22Rv1 (cell line): Measurements from ENCODE around the gene IPO5.

Experiments used
- H3K27ac ChIP-seq: fragments of 450-650 bp; 2 replicates; pipeline ENCODE4 v1.5.1; 2017
- ZFX ChIP-seq: fragments of 450-650 bp; IDR thresholded peaks from 2 replicates; pipeline ENCODE4 v1.6.1; 2017; ENCODE audit warnings: antibody characterized with exemption, borderline replicate concordance
- TF ChIP-seq, protein P1 (sequence below): fragments of 450-650 bp; IDR thresholded peaks from 2 replicates; pipeline ENCODE4 v1.5.1; 2017; ENCODE audit warnings: mild to moderate bottlenecking

The IPO5 gene

GRCh38 chr13:97921176-97921816 lies 32.2 kb upstream of the IPO5 start:
- no peak overlapping the region for H3K27ac ChIP-seq
- TF ChIP-seq ZFX, result no peak
- TF ChIP-seq, protein P1, sequence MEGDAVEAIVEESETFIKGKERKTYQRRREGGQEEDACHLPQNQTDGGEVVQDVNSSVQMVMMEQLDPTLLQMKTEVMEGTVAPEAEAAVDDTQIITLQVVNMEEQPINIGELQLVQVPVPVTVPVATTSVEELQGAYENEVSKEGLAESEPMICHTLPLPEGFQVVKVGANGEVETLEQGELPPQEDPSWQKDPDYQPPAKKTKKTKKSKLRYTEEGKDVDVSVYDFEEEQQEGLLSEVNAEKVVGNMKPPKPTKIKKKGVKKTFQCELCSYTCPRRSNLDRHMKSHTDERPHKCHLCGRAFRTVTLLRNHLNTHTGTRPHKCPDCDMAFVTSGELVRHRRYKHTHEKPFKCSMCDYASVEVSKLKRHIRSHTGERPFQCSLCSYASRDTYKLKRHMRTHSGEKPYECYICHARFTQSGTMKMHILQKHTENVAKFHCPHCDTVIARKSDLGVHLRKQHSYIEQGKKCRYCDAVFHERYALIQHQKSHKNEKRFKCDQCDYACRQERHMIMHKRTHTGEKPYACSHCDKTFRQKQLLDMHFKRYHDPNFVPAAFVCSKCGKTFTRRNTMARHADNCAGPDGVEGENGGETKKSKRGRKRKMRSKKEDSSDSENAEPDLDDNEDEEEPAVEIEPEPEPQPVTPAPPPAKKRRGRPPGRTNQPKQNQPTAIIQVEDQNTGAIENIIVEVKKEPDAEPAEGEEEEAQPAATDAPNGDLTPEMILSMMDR, result no peak

DNA sequence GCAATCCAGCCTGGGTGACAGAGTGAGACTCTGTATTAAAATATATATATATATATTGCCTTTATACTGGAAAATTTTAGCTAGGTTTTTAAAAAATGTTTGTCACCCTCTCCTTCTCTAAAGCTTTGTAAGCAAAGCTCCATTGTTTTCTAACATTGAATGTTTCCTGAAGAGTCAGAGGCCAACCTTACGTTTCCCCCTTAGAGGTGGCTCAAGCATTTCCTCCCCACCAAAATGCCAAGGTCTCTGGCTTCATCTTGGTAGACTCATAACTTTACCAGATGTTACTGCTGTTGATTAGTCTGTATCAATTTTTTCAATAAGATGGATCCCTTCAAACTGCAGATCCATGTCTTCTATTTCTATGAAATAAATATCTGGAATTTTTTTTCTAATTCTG lies 25.2 kb upstream of the IPO5 start:
- no peak overlapping the region for H3K27ac ChIP-seq
- TF ChIP-seq, protein P1, result no peak
- TF ChIP-seq ZFX, result no peak

- no peak overlapping the region for H3K27ac ChIP-seq
Measured at GRCh38 chr13:97932036-97932435, 21.4 kb upstream of the IPO5 start.

GRCh38 chr13:97932647-97933046 lies 20.8 kb upstream of the IPO5 start:
- H3K27ac ChIP-seq, result no peak overlapping the region
- no peak for TF ChIP-seq ZFX
- TF ChIP-seq, protein P1, result no peak

More at GRCh38 chr13:97932036-97932435, 21.4 kb upstream of the IPO5 start:
- TF ChIP-seq, protein P1, result no peak
- no peak for TF ChIP-seq ZFX

DNA sequence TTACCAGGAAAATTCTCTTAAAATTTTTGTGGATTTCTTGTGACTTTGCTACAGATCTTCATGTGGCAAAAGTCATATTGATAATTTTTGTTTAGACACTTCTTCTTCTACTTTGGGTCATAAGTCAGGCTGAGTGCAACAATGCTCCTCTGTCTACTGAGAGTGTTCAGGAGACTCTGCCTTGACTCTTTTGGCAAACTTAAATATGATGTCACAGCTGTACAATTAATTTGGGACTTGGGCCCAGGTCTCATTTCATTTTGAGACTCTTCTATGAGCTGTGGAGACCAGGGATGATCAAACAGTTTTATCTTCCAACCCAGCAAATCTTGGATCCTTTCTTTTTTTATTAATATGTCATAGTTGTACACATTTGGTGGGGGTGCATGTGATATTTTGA lies 19.7 kb upstream of the IPO5 start:
- no peak for TF ChIP-seq ZFX
- TF ChIP-seq, protein P1, result no peak
- H3K27ac ChIP-seq, result no peak overlapping the region

DNA sequence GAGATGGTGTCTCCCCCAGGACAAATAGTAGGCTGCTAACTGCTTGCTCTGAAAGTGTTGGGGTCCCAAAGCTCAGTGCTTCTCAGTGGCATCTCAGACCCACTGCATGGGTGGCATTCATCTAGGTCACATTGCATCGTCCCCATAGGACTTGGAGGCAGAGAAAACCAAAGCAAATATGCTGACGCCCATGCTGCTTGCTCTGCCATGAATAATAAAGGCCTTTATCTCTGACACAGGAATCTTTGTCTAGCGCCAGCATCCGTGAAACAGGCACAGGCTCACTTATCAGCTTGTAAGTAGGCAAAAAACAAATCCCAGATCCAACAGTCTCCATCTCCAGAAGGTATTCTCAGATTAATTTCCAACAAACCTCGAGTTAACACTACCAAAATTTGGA lies 18.9 kb upstream of the IPO5 start:
- TF ChIP-seq, protein P1, result no peak
- no peak for TF ChIP-seq ZFX
- no peak overlapping the region for H3K27ac ChIP-seq

GRCh38 chr13:97935071-97935470 lies 18.4 kb upstream of the IPO5 start:
- no peak for TF ChIP-seq ZFX
- TF ChIP-seq, protein P1, result no peak

More at GRCh38 chr13:97935071-97935470, 18.4 kb upstream of the IPO5 start:
- no peak overlapping the region for H3K27ac ChIP-seq
